Neuron (in vitro differentiated cells): Measurements from ENCODE around the gene APBB1.

Source experiments
- H2AFZ ChIP-seq: one replicate; pipeline ENCODE4 v1.6.1; 2013; ENCODE audit warnings: low read depth, mild to moderate bottlenecking, inconsistent platforms, low read length, moderate library complexity
- H3K27me3 ChIP-seq: one replicate; pipeline ENCODE4 v1.6.1; 2013; ENCODE audit warnings: low read length; ENCODE audit not compliant: insufficient read depth
- H3K36me3 ChIP-seq: one replicate; pipeline ENCODE4 v1.6.1; 2013; ENCODE audit warnings: low read length; ENCODE audit not compliant: insufficient read depth
- H3K4me1 ChIP-seq: one replicate; pipeline ENCODE4 v1.6.1; 2013; ENCODE audit warnings: low read length; ENCODE audit not compliant: insufficient read depth
- H3K4me3 ChIP-seq: 2 replicates; pipeline ENCODE4 v1.5.1; 2013; ENCODE audit warnings: mild to moderate bottlenecking, low read length, moderate library complexity
- H3K9me3 ChIP-seq: one replicate; pipeline ENCODE4 v1.6.1; 2013; ENCODE audit warnings: low read length

The APBB1 gene

GRCh38 chr11:6419009-6419631 is at the start of gene APBB1:
Gene APBB1 (minus strand): TSS chr11:6419094. CDS start chr11:6411347, 7,747 bp downstream.
- H3K27me3 ChIP-seq, result no peaks in the 10 kb centered on the region

GRCh38 chr11:6459099-6459450 is 40.2 kb upstream of the APBB1 start:
- no peaks in the 10 kb centered on the region for H3K27me3 ChIP-seq

More at GRCh38 chr11:6419009-6419631, at the start of gene APBB1:
- H3K4me3 ChIP-seq, result peak within 1 kb of the TSS; percentile 89
- H2AFZ ChIP-seq, result peak within 1 kb of the TSS; percentile 97
- peaks cover 12% of the 10 kb centered on the region for H3K36me3 ChIP-seq
- peaks cover 21% of the 10 kb centered on the region for H3K4me1 ChIP-seq
- H3K9me3 ChIP-seq, result no peaks in the 10 kb centered on the region

GRCh38 chr11:6458352-6459098 is 39.6 kb upstream of the APBB1 start:
- H3K36me3 ChIP-seq, result peaks cover 53% of the 10 kb centered on the region
- H3K27me3 ChIP-seq, result no peaks in the 10 kb centered on the region
- no peak overlapping the region for H3K4me3 ChIP-seq
- no peak overlapping the region for H2AFZ ChIP-seq
- H3K4me1 ChIP-seq, result no peaks in the 10 kb centered on the region
- no peaks in the 10 kb centered on the region for H3K9me3 ChIP-seq

More at GRCh38 chr11:6459099-6459450, 40.2 kb upstream of the APBB1 start:
- H3K4me3 ChIP-seq, result no peak overlapping the region
- no peak overlapping the region for H2AFZ ChIP-seq
- peaks cover 54% of the 10 kb centered on the region for H3K36me3 ChIP-seq
- H3K4me1 ChIP-seq, result no peaks in the 10 kb centered on the region
- no peaks in the 10 kb centered on the region for H3K9me3 ChIP-seq

DNA sequence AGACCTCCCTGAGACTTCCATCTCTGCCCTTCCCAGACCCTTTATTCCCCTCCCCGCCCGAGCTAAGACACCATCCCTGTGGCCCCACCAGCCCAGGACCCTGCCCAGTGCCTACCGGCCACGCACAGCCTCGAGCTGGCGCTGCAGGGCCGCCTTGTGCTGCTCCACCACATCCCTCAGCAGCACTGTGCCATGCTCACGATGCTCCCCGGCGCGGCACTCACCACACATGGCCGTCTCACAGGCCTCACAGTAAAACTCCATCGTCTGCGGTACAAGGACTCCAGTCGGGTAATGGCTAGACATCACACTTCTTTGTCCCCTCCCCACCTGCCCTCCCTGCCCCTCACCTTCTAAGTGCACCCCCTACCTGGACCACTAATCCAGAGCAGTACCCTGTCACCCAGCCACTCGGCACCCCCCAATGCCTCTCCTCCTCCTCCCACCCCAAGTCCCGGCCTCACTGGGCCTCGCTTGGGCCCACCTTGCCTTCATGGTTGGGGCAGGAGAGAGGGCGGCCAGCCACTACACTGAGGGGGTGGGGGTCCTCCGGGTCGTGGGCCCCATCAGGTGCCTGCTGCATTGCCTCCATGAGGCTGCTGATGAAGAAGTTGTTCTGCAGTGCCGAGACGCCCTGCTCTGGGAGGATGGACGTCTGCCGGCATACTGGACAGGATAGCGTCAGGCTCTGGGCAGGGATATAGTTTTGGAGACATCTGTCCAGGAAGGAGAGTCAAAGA is 38.9 kb upstream of the APBB1 start:
- Histone ChIP-seq H3K4me3 (no peak overlapping the region), H3K4me1 (no peaks in the 10 kb centered on the region), H3K27me3 (no peaks in the 10 kb centered on the region), H3K9me3 (no peaks in the 10 kb centered on the region), H3K36me3 (peaks cover 52% of the 10 kb centered on the region), H2AFZ (no peak overlapping the region)

DNA sequence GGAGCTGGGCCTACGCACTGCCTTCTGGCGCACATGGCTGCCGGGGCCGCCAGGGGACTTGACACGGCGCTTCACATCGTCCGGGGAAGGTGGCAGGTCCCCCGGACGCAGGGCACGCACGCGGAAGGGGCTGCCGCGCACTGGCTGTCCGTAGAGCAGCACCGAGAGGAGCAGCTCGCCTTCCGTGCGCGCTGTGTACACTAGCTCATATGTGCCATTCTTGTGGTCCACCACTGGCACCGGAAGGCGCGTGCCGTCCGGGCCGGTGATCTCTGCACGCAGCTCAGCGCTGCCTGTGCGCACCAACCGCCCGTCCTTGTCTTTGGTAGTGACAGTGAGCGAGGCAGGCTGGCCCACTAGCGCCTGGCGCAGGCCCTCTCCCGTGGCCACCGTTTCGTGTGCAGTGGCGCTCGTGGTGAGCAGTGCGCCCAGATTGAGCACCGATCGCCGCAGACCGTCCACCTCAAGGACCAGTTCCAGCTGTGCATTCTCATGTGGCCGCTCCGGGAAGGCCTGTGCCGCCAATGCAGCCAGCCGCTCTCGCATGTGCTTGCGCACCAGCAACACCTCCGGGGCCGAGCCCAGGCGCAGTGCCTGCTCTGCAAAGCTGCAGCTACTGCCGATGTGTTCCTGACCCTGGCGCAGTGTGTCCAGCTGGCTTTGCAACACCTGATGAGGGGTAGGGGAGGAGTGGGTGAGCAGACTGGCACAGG is 37.6 kb upstream of the APBB1 start:
- Histone ChIP-seq H2AFZ (no peak overlapping the region), H3K27me3 (no peaks in the 10 kb centered on the region), H3K36me3 (peaks cover 59% of the 10 kb centered on the region), H3K4me1 (no peaks in the 10 kb centered on the region), H3K9me3 (no peaks in the 10 kb centered on the region), H3K4me3 (no peak overlapping the region)

GRCh38 chr11:6455070-6455469 is 36.2 kb upstream of the APBB1 start:
- Histone ChIP-seq H2AFZ (no peak overlapping the region), H3K36me3 (peaks cover 69% of the 10 kb centered on the region), H3K4me1 (no peaks in the 10 kb centered on the region), H3K9me3 (no peaks in the 10 kb centered on the region), H3K4me3 (no peak overlapping the region), H3K27me3 (no peaks in the 10 kb centered on the region)

DNA sequence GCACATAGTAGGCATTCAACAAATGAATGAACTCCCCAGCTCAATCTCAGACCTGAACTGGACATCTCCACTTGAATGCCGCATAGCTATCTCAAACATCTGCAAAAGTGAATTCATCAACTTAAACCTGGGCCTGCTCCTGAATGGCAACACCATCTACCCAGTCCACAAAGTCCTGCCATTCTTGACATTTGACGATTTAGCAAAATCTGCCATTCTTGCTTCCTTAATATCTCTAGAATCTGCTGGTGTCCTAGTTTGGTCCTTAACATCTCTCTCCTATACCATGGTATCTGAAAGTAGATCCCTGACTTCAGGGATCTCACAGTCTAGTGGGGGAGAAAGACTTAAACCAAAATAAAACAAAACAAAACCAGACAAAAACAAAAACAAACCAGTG is 34.3 kb upstream of the APBB1 start:
- Histone ChIP-seq H3K36me3 (peaks cover 74% of the 10 kb centered on the region), H3K27me3 (no peaks in the 10 kb centered on the region), H3K9me3 (no peaks in the 10 kb centered on the region), H2AFZ (no peak overlapping the region), H3K4me3 (no peak overlapping the region), H3K4me1 (no peaks in the 10 kb centered on the region)

DNA sequence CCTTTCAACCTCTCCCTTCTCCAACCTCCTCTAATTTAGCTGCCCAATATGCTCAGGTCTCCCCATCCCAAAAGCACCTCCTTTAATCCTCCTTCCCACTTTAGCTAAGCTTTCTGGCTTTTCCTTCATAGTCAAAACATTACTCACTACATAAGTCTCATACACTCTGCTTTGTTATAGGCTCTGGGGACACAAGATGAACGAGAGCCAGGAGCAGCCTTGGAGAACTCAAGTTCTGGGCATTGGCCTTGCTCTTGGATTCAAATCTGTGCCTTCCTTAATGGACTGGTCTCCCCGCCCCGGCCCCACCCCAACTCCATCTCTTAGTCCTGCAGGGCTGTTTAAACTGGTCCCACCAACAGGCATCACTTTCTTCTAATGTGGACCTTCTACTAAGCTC is 33.3 kb upstream of the APBB1 start:
- no peak overlapping the region for H2AFZ ChIP-seq
- H3K36me3 ChIP-seq, result peaks cover 77% of the 10 kb centered on the region
- no peaks in the 10 kb centered on the region for H3K4me1 ChIP-seq
- no peaks in the 10 kb centered on the region for H3K27me3 ChIP-seq
- H3K4me3 ChIP-seq, result no peak overlapping the region
- no peaks in the 10 kb centered on the region for H3K9me3 ChIP-seq

DNA sequence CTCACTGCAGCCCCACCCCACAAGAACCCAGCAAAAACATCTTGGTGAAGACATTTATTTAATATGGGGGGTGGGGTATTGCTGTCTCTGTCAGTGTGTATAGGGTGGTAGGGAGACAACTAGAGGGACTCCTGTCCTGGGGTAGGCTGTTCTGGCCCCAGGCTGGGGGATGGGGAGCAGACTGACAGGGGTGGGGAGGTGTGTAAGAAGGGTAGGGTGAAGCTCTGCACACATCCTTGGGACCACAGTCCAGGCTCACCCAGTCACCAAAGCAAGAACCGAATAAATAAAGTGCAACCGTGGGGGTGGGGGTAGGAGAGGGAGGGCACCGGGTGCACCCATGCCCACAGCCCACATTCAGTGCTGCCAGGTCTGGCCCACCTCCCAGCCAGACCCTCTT is 29.7 kb upstream of the APBB1 start:
- Histone ChIP-seq H3K9me3 (no peaks in the 10 kb centered on the region), H3K4me1 (no peaks in the 10 kb centered on the region), H3K4me3 (no peak overlapping the region), H3K27me3 (no peaks in the 10 kb centered on the region), H3K36me3 (peaks cover 45% of the 10 kb centered on the region), H2AFZ (no peak overlapping the region)

- H3K4me3 ChIP-seq, result no peak overlapping the region
- peaks cover 6% of the 10 kb centered on the region for H3K36me3 ChIP-seq
- H3K9me3 ChIP-seq, result no peaks in the 10 kb centered on the region
- no peaks in the 10 kb centered on the region for H3K27me3 ChIP-seq
- no peak overlapping the region for H2AFZ ChIP-seq
- no peaks in the 10 kb centered on the region for H3K4me1 ChIP-seq
Observed at GRCh38 chr11:6443269-6444003, 24.5 kb upstream of the APBB1 start.

GRCh38 chr11:6442441-6442840 is 23.5 kb upstream of the APBB1 start:
- H3K9me3 ChIP-seq, result no peaks in the 10 kb centered on the region
- H3K4me3 ChIP-seq, result no peak overlapping the region
- no peaks in the 10 kb centered on the region for H3K27me3 ChIP-seq
- peaks cover 2% of the 10 kb centered on the region for H3K4me1 ChIP-seq
- peaks cover under 1% of the 10 kb centered on the region for H3K36me3 ChIP-seq
- H2AFZ ChIP-seq, result no peak overlapping the region

- H3K4me1 ChIP-seq, result peaks cover 2% of the 10 kb centered on the region
- no peak within 1 kb of the TSS for H3K4me3 ChIP-seq
- no peaks in the 10 kb centered on the region for H3K27me3 ChIP-seq
- H3K36me3 ChIP-seq, result no peaks in the 10 kb centered on the region
- no peak within 1 kb of the TSS for H2AFZ ChIP-seq
- no peaks in the 10 kb centered on the region for H3K9me3 ChIP-seq
Observed at GRCh38 chr11:6440906-6441358, 22.0 kb upstream of the APBB1 start, which contains the start of gene HPX. Gene HPX (minus strand): TSS chr11:6440987. CDS start chr11:6440963, 24 bp downstream.
